ENCODE measurements around the gene BICD1.

GRCh38 chr12:32398181-32398580 lies 291.5 kb downstream of the BICD1 start:
- TF ChIP-seq POLR2A (IDR thresholded peaks at IDR 0.05) (no peak), CTCF (IDR thresholded peaks at IDR 0.05) (no peak)
